Type B pancreatic cell (in vitro differentiated cells): ENCODE results near the gene KLHL3. TPM values are rescaled to one million over a fixed set of nuclear protein-coding genes. Genes with fewer than 3 reads are reported as not detected.
A peak's percentile ranks its signal among the peaks of the same experiment; 100 is the strongest.

Source experiments
- DNase-seq: peaks from one replicate; pipeline ENCODE4 v3.0.0; 2021; ENCODE audit warnings: mixed read lengths; ENCODE audit not compliant: unreplicated experiment; ENCODE audit errors: extremely low spot score
- H3K27ac Mint-ChIP-seq: 2 replicates; pipeline ENCODE4 v1.8.0; 2021; ENCODE audit warnings: mild to moderate bottlenecking, mixed read lengths
- H3K27me3 Mint-ChIP-seq: 2 replicates; pipeline ENCODE4 v1.8.0; 2021; ENCODE audit warnings: mixed read lengths
- H3K36me3 Mint-ChIP-seq: 2 replicates; pipeline ENCODE4 v1.8.0; 2021; ENCODE audit warnings: mixed read lengths
- H3K4me1 Mint-ChIP-seq: one replicate; pipeline ENCODE4 v1.8.0; 2021; ENCODE audit warnings: mixed read lengths; ENCODE audit not compliant: unreplicated experiment
- H3K4me3 Mint-ChIP-seq: 2 replicates; pipeline ENCODE4 v1.8.0; 2021; ENCODE audit warnings: mild to moderate bottlenecking, mixed read lengths
- H3K9me3 Mint-ChIP-seq: 2 replicates; pipeline ENCODE4 v1.8.0; 2021; ENCODE audit warnings: mixed read lengths
- CTCF ChIP-seq: fragments of 200-600 bp; sonication (generic); conservative IDR thresholded peaks from 2 replicates; pipeline ENCODE4 v1.5.0; 2021; ENCODE audit warnings: antibody characterized with exemption, mild to moderate bottlenecking
- total RNA-seq: library from RNA; stranded (reverse); gene quantifications from 2 replicates; pipeline ENCODE4 v1.2.1, GENCODE V29; 2021; ENCODE audit warnings: low replicate concordance

KLHL3 gene
- total RNA-seq, 1 donor from 2014 or later = 9.7 TPM

GRCh38 chr5:137615171-137615775 lies 120.6 kb downstream of the KLHL3 start:
- Mint-ChIP-seq H3K9me3 (no peaks in the 10 kb centered on the region), H3K36me3 (no peaks in the 10 kb centered on the region), H3K4me1 (peaks cover 9% of the 10 kb centered on the region), H3K27ac (no peak overlapping the region), H3K27me3 (peaks cover 25% of the 10 kb centered on the region), H3K4me3 (no peak overlapping the region)
- TF ChIP-seq CTCF = no peak
- DNase-seq = peak; percentile 60

GRCh38 chr5:137613554-137614265 lies 122.2 kb downstream of the KLHL3 start:
- Mint-ChIP-seq H3K4me3 (no peak overlapping the region), H3K36me3 (no peaks in the 10 kb centered on the region), H3K27me3 (peaks cover 32% of the 10 kb centered on the region), H3K9me3 (no peaks in the 10 kb centered on the region), H3K27ac (no peak overlapping the region), H3K4me1 (peaks cover 5% of the 10 kb centered on the region)
- peak; percentile 31 for DNase-seq
- no peak for TF ChIP-seq CTCF

GRCh38 chr5:137612576-137612975 lies 123.3 kb downstream of the KLHL3 start:
- Mint-ChIP-seq H3K36me3 (no peaks in the 10 kb centered on the region), H3K27me3 (peaks cover 40% of the 10 kb centered on the region), H3K4me3 (no peak overlapping the region), H3K27ac (no peak overlapping the region), H3K9me3 (no peaks in the 10 kb centered on the region), H3K4me1 (peaks cover 5% of the 10 kb centered on the region)
- peak; percentile 27 for DNase-seq
- TF ChIP-seq CTCF = no peak

GRCh38 chr5:137611794-137612435 lies 124.0 kb downstream of the KLHL3 start:
- DNase-seq = peak; percentile 37
- Mint-ChIP-seq H3K36me3 (no peaks in the 10 kb centered on the region), H3K27ac (no peak overlapping the region), H3K4me3 (no peak overlapping the region), H3K27me3 (peaks cover 45% of the 10 kb centered on the region), H3K4me1 (peaks cover 5% of the 10 kb centered on the region), H3K9me3 (no peaks in the 10 kb centered on the region)
- no peak for TF ChIP-seq CTCF

- DNase-seq = no peak
- Mint-ChIP-seq H3K9me3 (no peaks in the 10 kb centered on the region), H3K27ac (no peak overlapping the region), H3K36me3 (no peaks in the 10 kb centered on the region), H3K4me3 (no peak overlapping the region), H3K4me1 (peaks cover 5% of the 10 kb centered on the region), H3K27me3 (peaks cover 45% of the 10 kb centered on the region)
- TF ChIP-seq CTCF = no peak
These were observed 124.8 kb downstream of the KLHL3 start for GRCh38 chr5:137611011-137611580.
